CD4-positive, CD25-positive, alpha-beta regulatory T cell (primary cell): Measurements from ENCODE around the gene PTPRT. TPM values are rescaled to one million over a fixed set of nuclear protein-coding genes. Genes with fewer than 3 reads are reported as not detected.

Experiments
- ATAC-seq, 2 donors: fragments of 150-1000 bp; cut with Tn5 transposase; one replicate each; pipeline ENCODE4 v1.10.0; 2021; ENCODE audit warnings: low read depth in 2 of 2, moderate number of reproducible peaks in 2 of 2, moderate library complexity in 1 of 2
- DNase-seq, 3 donors: peaks; one replicate each; pipeline versions ENCODE4 v3.0.0 to v3.0.0-alpha.2; 2012 to 2022; ENCODE audit warnings: mixed read lengths in 1 of 3
- H3K27ac ChIP-seq: one replicate; pipeline ENCODE4 v1.7.0; 2013; ENCODE audit warnings: mild to moderate bottlenecking, low read length; ENCODE audit not compliant: insufficient read depth, poor library complexity, severe bottlenecking
- H3K27me3 ChIP-seq: one replicate; pipeline ENCODE4 v1.7.0; 2013; ENCODE audit warnings: low read length; ENCODE audit not compliant: control insufficient read depth, insufficient read depth
- H3K36me3 ChIP-seq: one replicate; pipeline ENCODE4 v1.7.0; 2013; ENCODE audit warnings: mild to moderate bottlenecking, low read length, moderate library complexity; ENCODE audit not compliant: control insufficient read depth, insufficient read depth
- H3K4me1 ChIP-seq: 2 replicates; pipeline ENCODE4 v1.7.0; 2013; ENCODE audit warnings: mild to moderate bottlenecking, low read length; ENCODE audit not compliant: insufficient read depth, control insufficient read depth, poor library complexity, severe bottlenecking
- H3K4me3 ChIP-seq: one replicate; pipeline ENCODE4 v1.7.0; 2013; ENCODE audit warnings: low read depth, mild to moderate bottlenecking, low read length, moderate library complexity
- H3K9me3 ChIP-seq, 2 experiments: 1 replicate in 1 of 2; 2 replicates in 1 of 2; pipeline ENCODE4 v1.7.0; 2013; ENCODE audit warnings: low read length in 2 of 2, mild to moderate bottlenecking in 1 of 2, moderate library complexity in 1 of 2; ENCODE audit not compliant: control insufficient read depth in 2 of 2
- H3K27ac Mint-ChIP-seq, 3 donors: one replicate each; pipeline ENCODE4 v1.8.0; 2020 to 2022; ENCODE audit warnings: mild to moderate bottlenecking in 3 of 3, mixed read lengths in 3 of 3, moderate library complexity in 2 of 3
- H3K27me3 Mint-ChIP-seq: one replicate; pipeline ENCODE4 v1.8.0; 2022; ENCODE audit warnings: mild to moderate bottlenecking, mixed read lengths
- H3K36me3 Mint-ChIP-seq: one replicate; pipeline ENCODE4 v1.8.0; 2020; ENCODE audit warnings: mixed read lengths
- H3K4me1 Mint-ChIP-seq, 4 donors: one replicate each; pipeline ENCODE4 v1.8.0; 2020 to 2022; ENCODE audit warnings: mixed read lengths in 4 of 4, mild to moderate bottlenecking in 1 of 4
- H3K4me3 Mint-ChIP-seq, 4 donors: one replicate each; pipeline ENCODE4 v1.8.0; 2020 to 2022; ENCODE audit warnings: mild to moderate bottlenecking in 4 of 4, mixed read lengths in 4 of 4, moderate library complexity in 3 of 4
- H3K9me3 Mint-ChIP-seq, 7 donors: one replicate each; pipeline ENCODE4 v1.8.0; 2020 to 2022; ENCODE audit warnings: mixed read lengths in 7 of 7, mild to moderate bottlenecking in 3 of 7, moderate library complexity in 2 of 7
- polyA plus RNA-seq, 4 donors: library from polyadenylated mRNA; unstranded; fragments of 300-500 nt; fragmentation: Illumina TruSeq; gene quantifications; one replicate each; pipeline ENCODE4 v1.2.3, GENCODE V29; 2021
- total RNA-seq: library from RNA; stranded (reverse); gene quantifications from one replicate; pipeline ENCODE4 v1.2.3, GENCODE V29; 2022

Gene PTPRT
- total and polyA plus RNA-seq, 5 donors from 2014 or later, result not detected

DNA sequence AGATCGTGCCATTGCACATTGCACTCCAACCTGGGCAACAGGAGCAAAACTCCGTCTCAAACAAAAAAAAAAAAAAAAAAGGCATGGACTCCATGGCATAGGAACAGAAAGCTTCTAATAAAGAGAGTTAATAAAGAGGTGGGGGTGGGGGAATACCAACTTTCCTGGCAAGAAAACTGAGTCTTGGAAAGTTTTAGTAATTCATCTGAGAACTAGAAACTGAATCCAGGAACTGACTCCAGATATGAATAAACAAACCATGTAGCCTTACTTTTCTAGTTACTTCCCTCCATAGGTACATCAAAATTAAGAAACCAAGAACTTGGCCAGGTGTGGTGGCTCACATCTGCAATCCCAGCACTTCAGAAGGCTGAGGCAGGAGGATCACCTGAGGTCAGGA lies 38.5 kb downstream of the PTPRT start:
- no peak overlapping the region for H3K4me3 Mint-ChIP-seq
- Histone ChIP-seq H3K4me1 (no peaks in the 10 kb centered on the region), H3K27me3 (no peaks in the 10 kb centered on the region), H3K36me3 (no peaks in the 10 kb centered on the region), H3K9me3 (no peaks in the 10 kb centered on the region), H3K4me3 (no peak overlapping the region), H3K27ac (no peak overlapping the region)
- H3K36me3 Mint-ChIP-seq, result no peaks in the 10 kb centered on the region
- H3K9me3 Mint-ChIP-seq, result peaks cover 0 to 6% (median 0%) of the 10 kb centered on the region in 7 donors
- H3K4me1 Mint-ChIP-seq, result no peaks in the 10 kb centered on the region
- DNase-seq (no peak), ATAC-seq (no peak)
- H3K27ac Mint-ChIP-seq, result no peak overlapping the region
- H3K27me3 Mint-ChIP-seq, result peaks cover 4% of the 10 kb centered on the region

DNA sequence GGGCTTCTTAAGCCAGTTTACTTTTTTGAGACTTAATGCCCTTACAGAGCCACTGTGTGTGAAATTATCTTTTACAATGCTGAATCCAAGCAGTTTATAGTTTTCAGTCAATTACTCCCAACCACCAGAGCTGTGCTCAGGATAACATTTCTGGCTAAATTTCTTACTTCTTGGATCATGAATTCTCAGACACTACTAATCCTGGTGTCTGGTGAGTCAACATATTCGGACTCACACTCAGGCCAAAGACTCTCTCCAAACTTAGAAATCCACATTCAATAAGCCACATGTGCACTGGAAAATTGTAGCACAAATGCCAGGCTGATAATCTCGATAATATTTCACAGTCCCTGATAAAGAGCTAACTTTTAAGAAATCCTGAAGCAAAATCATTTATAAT lies 49.0 kb downstream of the PTPRT start:
- no peaks in the 10 kb centered on the region for H3K27me3 ChIP-seq
- H3K4me3 ChIP-seq, result no peak overlapping the region
- H3K36me3 ChIP-seq, result no peaks in the 10 kb centered on the region
- no peak overlapping the region for H3K4me3 Mint-ChIP-seq
- H3K4me1 ChIP-seq, result no peaks in the 10 kb centered on the region
- H3K36me3 Mint-ChIP-seq, result no peaks in the 10 kb centered on the region
- no peak for ATAC-seq
- H3K27me3 Mint-ChIP-seq, result peaks cover 5% of the 10 kb centered on the region
- H3K27ac Mint-ChIP-seq, result no peak overlapping the region
- H3K4me1 Mint-ChIP-seq, result no peaks in the 10 kb centered on the region
- peaks cover 0 to 9% (median 0%) of the 10 kb centered on the region in 7 donors for H3K9me3 Mint-ChIP-seq
- no peak overlapping the region for H3K27ac ChIP-seq
- DNase-seq, result no peak
- no peaks in the 10 kb centered on the region for H3K9me3 ChIP-seq

DNA sequence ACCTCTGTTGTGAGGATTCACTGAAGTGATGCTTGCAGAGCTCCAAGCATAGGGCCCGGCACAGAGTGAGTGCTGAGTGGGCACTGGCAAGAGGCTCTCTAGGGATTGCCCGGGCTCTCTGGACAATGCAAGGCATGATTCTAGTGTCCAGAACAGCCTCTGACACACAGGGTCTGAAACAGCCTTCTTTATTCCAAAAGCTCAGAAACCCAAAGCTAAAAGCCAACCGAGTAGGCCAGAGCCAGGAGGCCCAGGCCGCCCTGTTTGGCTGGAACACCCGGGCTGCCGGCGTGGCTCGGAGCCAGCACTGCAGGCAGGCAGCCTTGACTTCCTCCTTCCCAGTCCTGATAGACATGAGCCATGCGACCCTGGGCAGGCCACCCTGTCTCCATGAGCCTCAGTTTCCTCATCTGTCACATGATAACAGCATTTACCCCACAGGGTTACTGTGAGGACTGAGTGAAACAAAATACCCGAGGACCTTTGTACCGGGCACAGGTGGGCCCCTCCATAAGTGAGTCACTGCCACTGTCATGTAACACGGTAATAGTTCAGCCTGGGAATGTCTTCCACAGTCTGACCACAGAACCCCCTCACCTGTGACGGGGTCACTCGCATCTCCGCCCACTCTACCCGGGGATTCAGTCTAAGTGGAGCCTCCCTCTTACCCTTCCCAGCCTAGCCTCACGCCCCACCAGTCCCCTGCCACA lies 51.5 kb downstream of the PTPRT start:
- Histone ChIP-seq H3K27me3 (no peaks in the 10 kb centered on the region), H3K36me3 (no peaks in the 10 kb centered on the region), H3K27ac (no peak overlapping the region), H3K4me3 (no peak overlapping the region), H3K4me1 (no peaks in the 10 kb centered on the region), H3K9me3 (no peaks in the 10 kb centered on the region)
- H3K4me3 Mint-ChIP-seq, result no peak overlapping the region
- H3K27ac Mint-ChIP-seq, result no peak overlapping the region
- H3K27me3 Mint-ChIP-seq, result peaks cover 5% of the 10 kb centered on the region
- ATAC-seq, result no peak
- no peak for DNase-seq
- H3K36me3 Mint-ChIP-seq, result no peaks in the 10 kb centered on the region
- peaks cover 0 to 7% (median 0%) of the 10 kb centered on the region in 7 donors for H3K9me3 Mint-ChIP-seq
- no peaks in the 10 kb centered on the region for H3K4me1 Mint-ChIP-seq

DNA sequence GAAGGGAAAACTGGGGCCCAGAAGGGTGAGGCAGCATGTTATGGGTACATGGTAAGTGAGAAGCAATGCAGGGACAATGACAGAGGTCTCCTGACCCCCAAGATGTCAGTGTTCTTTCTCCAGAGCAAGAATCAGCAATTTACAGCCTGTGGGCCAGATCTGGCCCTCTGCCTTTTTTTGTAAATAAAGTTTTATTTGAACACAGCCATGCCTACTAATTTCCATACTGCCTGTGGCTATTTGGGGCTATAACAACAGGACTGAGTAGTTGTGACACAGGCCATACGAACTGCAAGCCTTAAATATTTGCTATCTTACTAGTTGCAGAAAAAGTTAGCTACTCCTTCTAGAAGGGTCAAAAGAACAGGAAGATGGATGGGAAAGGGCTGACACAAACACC lies 52.5 kb downstream of the PTPRT start:
- Mint-ChIP-seq H3K4me1 (no peaks in the 10 kb centered on the region), H3K9me3 (peaks cover 0 to 7% (median 0%) of the 10 kb centered on the region in 7 donors), H3K4me3 (no peak overlapping the region), H3K27ac (no peak overlapping the region), H3K27me3 (peaks cover 5% of the 10 kb centered on the region), H3K36me3 (no peaks in the 10 kb centered on the region)
- DNase-seq (no peak), ATAC-seq (no peak)
- no peaks in the 10 kb centered on the region for H3K27me3 ChIP-seq
- H3K36me3 ChIP-seq, result no peaks in the 10 kb centered on the region
- H3K4me1 ChIP-seq, result no peaks in the 10 kb centered on the region
- no peak overlapping the region for H3K27ac ChIP-seq
- no peak overlapping the region for H3K4me3 ChIP-seq
- H3K9me3 ChIP-seq, result no peaks in the 10 kb centered on the region

DNA sequence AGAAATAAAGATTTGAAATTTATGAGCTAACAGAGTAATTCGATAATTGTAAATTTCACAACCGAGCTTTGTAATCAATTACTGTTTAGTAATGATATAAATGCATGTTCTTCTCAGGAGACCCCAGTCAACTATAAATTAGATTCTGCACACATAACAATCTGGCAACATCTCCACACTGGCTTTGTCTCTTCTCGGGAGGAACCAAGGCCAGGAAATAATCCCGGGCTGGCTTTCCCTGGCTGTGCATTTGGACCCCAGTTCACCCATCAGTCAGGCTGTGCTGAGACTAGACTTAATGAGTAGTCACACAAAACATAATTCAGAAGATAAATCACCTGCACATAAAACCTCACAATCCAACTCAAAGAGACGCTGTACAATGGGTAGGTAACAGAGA lies 65.5 kb downstream of the PTPRT start:
- ATAC-seq, result no peak
- no peaks in the 10 kb centered on the region for H3K27me3 ChIP-seq
- Mint-ChIP-seq H3K9me3 (peaks cover 0 to 1% (median 0%) of the 10 kb centered on the region in 7 donors), H3K27ac (no peak overlapping the region), H3K27me3 (no peaks in the 10 kb centered on the region), H3K4me3 (no peak overlapping the region), H3K36me3 (no peaks in the 10 kb centered on the region), H3K4me1 (no peaks in the 10 kb centered on the region)
- no peak overlapping the region for H3K4me3 ChIP-seq
- H3K9me3 ChIP-seq, result no peaks in the 10 kb centered on the region
- no peaks in the 10 kb centered on the region for H3K36me3 ChIP-seq
- DNase-seq, result no peak
- no peaks in the 10 kb centered on the region for H3K4me1 ChIP-seq
- no peak overlapping the region for H3K27ac ChIP-seq

DNA sequence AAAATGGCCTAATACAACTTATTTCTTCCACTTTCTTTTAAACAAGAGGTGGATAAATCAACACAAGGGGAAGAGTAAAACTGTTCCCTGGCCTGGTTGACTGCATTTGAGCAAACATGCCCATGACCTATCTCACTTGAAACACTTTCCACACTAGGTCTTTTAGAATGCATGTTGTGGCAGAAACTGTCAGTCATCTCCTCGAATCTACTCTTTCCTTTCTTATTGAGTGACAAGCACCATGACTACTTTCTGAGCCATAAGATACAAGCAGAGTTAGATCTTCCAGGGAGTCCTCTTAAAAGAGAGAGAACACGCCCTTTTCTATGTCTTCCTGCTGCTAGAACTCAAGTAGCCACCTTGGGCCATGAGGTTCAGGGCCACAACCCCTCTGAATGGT lies 66.5 kb downstream of the PTPRT start:
- ATAC-seq (no peak), DNase-seq (no peak)
- H3K9me3 Mint-ChIP-seq, result peaks cover 0 to 1% (median 0%) of the 10 kb centered on the region in 7 donors
- H3K27me3 Mint-ChIP-seq, result no peaks in the 10 kb centered on the region
- no peaks in the 10 kb centered on the region for H3K36me3 Mint-ChIP-seq
- H3K27me3 ChIP-seq, result no peaks in the 10 kb centered on the region
- no peak overlapping the region for H3K27ac ChIP-seq
- no peaks in the 10 kb centered on the region for H3K4me1 Mint-ChIP-seq
- no peaks in the 10 kb centered on the region for H3K9me3 ChIP-seq
- no peak overlapping the region for H3K4me3 Mint-ChIP-seq
- no peak overlapping the region for H3K27ac Mint-ChIP-seq
- no peaks in the 10 kb centered on the region for H3K36me3 ChIP-seq
- no peaks in the 10 kb centered on the region for H3K4me1 ChIP-seq
- H3K4me3 ChIP-seq, result no peak overlapping the region

DNA sequence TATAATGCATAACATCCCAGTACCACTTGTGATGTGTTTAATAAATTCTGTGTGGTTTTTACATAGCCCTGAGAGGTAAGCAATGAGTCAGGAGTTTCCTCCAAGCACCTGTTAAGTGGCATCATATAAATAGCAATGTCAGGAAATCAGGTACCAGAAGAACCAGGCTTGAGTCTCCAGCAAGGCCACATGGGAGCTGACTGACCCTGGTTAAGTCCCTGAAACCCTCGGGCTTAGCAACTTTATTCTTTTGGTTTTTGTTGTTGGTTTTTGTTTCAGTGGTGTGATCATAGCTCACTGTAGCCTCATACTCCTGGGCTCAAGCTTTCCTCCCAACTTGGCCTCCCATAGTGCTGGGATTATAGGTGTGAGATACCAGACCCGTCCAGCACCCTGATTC lies 70.0 kb downstream of the PTPRT start:
- Mint-ChIP-seq H3K27me3 (no peaks in the 10 kb centered on the region), H3K4me3 (no peak overlapping the region), H3K4me1 (no peaks in the 10 kb centered on the region), H3K36me3 (no peaks in the 10 kb centered on the region), H3K9me3 (peaks cover 0 to 1% (median 0%) of the 10 kb centered on the region in 7 donors), H3K27ac (no peak overlapping the region)
- no peak overlapping the region for H3K27ac ChIP-seq
- no peak overlapping the region for H3K4me3 ChIP-seq
- no peaks in the 10 kb centered on the region for H3K4me1 ChIP-seq
- H3K27me3 ChIP-seq, result no peaks in the 10 kb centered on the region
- ATAC-seq (no peak), DNase-seq (no peak)
- no peaks in the 10 kb centered on the region for H3K36me3 ChIP-seq
- H3K9me3 ChIP-seq, result no peaks in the 10 kb centered on the region

DNA sequence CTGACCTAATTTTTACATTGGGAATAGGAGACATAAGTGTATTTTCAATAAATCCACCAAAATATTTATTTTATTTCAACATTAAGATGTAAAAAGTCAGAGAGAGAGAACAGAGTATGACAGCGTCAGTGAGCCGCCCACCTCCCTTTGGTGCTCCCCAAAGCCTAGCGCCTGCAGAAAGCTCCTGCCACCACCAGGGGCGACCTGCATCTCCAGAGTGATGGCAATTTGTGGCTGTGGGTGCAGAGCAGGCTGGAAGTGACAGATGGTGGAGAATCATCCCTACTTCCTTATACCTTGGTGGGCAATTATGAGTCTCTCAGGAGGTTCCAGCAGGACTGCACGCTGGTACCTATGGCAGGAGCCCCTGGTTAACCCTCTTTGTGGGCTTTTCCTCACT lies 87.3 kb downstream of the PTPRT start:
- Mint-ChIP-seq H3K9me3 (peaks cover 0 to 3% (median 0%) of the 10 kb centered on the region in 7 donors), H3K27me3 (no peaks in the 10 kb centered on the region), H3K4me1 (no peaks in the 10 kb centered on the region), H3K4me3 (no peak overlapping the region), H3K36me3 (no peaks in the 10 kb centered on the region), H3K27ac (no peak overlapping the region)
- ATAC-seq (no peak), DNase-seq (no peak)
- Histone ChIP-seq H3K4me1 (no peaks in the 10 kb centered on the region), H3K4me3 (no peak overlapping the region), H3K27ac (no peak overlapping the region), H3K9me3 (no peaks in the 10 kb centered on the region), H3K27me3 (no peaks in the 10 kb centered on the region), H3K36me3 (no peaks in the 10 kb centered on the region)
